ENCODE measurements around the gene SAMD7.
A peak's percentile ranks its signal among the peaks of the same experiment; 100 is the strongest.

SAMD7 gene

GRCh38 chr3:169911272-169911671 is at the start of gene SAMD7:
Gene SAMD7, plus strand, starts transcription at chr3:169911572. Its CDS starts 7,927 bp downstream, at chr3:169919499.
- DNase-seq = no peak

- DNase-seq = no peak
These were observed 49.5 kb upstream of the SAMD7 start for GRCh38 chr3:169861871-169862270.

- DNase-seq = peak in 3 of 4 experiments; percentile 9 to 10 (median 9)
These were observed 47.9 kb upstream of the SAMD7 start for GRCh38 chr3:169863458-169863899.

GRCh38 chr3:169864270-169864669 is 47.1 kb upstream of the SAMD7 start:
- DNase-seq = no peak

- DNase-seq = no peak
These were observed 46.1 kb upstream of the SAMD7 start for GRCh38 chr3:169865176-169865767.

- no peak for DNase-seq
These were observed 43.7 kb upstream of the SAMD7 start for GRCh38 chr3:169867584-169868210.

GRCh38 chr3:169868369-169868768 is 43.0 kb upstream of the SAMD7 start:
- no peak for DNase-seq

GRCh38 chr3:169869484-169870220 is 41.7 kb upstream of the SAMD7 start, which contains the start of gene LRRC31:
Gene LRRC31, minus strand, starts transcription at chr3:169869935. Its CDS starts 128 bp downstream, at chr3:169869807.
- DNase-seq = no peak

- DNase-seq = no peak
These were observed 40.1 kb upstream of the SAMD7 start for GRCh38 chr3:169871129-169871886.

- DNase-seq = no peak
These were observed 32.3 kb upstream of the SAMD7 start for GRCh38 chr3:169879013-169879557.

GRCh38 chr3:169879845-169880575 is 31.4 kb upstream of the SAMD7 start:
- no peak for DNase-seq

- DNase-seq = no peak
These were observed 30.7 kb upstream of the SAMD7 start for GRCh38 chr3:169880576-169881250.

- DNase-seq = no peak
These were observed 24.7 kb upstream of the SAMD7 start for GRCh38 chr3:169886671-169887070.

GRCh38 chr3:169891886-169892285 is 19.5 kb upstream of the SAMD7 start:
- DNase-seq = no peak

GRCh38 chr3:169894110-169894509 is 17.3 kb upstream of the SAMD7 start:
- DNase-seq = no peak

- no peak for DNase-seq
These were observed 16.3 kb upstream of the SAMD7 start for GRCh38 chr3:169895072-169895471.

GRCh38 chr3:169897284-169897683 is 14.1 kb upstream of the SAMD7 start:
- no peak for DNase-seq

GRCh38 chr3:169901453-169901852 is 9.9 kb upstream of the SAMD7 start:
- DNase-seq = no peak

- no peak for DNase-seq
These were observed 6.0 kb upstream of the SAMD7 start for GRCh38 chr3:169905404-169905803.

- no peak for DNase-seq
These were observed 3.9 kb upstream of the SAMD7 start for GRCh38 chr3:169907476-169907875.

- DNase-seq = no peak
These were observed 3.4 kb upstream of the SAMD7 start for GRCh38 chr3:169907944-169908343.

- DNase-seq = no peak
These were observed 2.0 kb downstream of the SAMD7 start for GRCh38 chr3:169913323-169913722.
